Sigmoid colon (tissue), 7 donors: ENCODE data around the gene PLXNA4. TPM values are rescaled to one million over a fixed set of nuclear protein-coding genes. Genes with fewer than 3 reads are reported as not detected.

ENCODE experiments used
- DNase-seq: peaks from one replicate; pipeline ENCODE4 v3.0.0-alpha.2; 2019
- H3K27ac ChIP-seq, 4 donors: fragments of 200-600 bp; sonication (generic); one replicate each; pipeline ENCODE4 v1.5.1; 2016 to 2019; ENCODE audit warnings: mild to moderate bottlenecking in 1 of 4
- H3K27me3 ChIP-seq, 3 donors: fragments of 200-600 bp; sonication (generic); one replicate each; pipeline ENCODE4 v1.5.1; 2019; ENCODE audit warnings: mild to moderate bottlenecking in 1 of 3
- H3K36me3 ChIP-seq, 4 donors: fragments of 200-600 bp; sonication (generic); one replicate each; pipeline ENCODE4 v1.5.1; 2016 to 2019
- H3K4me1 ChIP-seq, 4 donors: fragments of 200-600 bp; sonication (generic); one replicate each; pipeline ENCODE4 v1.5.1; 2017 to 2019
- H3K4me3 ChIP-seq, 4 donors: fragments of 200-600 bp; sonication (generic); one replicate each; pipeline ENCODE4 v1.5.1; 2017 to 2019; ENCODE audit warnings: mild to moderate bottlenecking in 2 of 4, moderate library complexity in 1 of 4
- H3K9me3 ChIP-seq, 4 donors: fragments of 200-600 bp in 3 of 4; sonication (generic) in 3 of 4; one replicate each; pipeline versions ENCODE4 v1.5.1 to v1.6.1; 2013 to 2019
- CTCF ChIP-seq, 4 experiments: fragments of 450-650 bp in 3 of 4; fragments of 200-600 bp in 1 of 4; IDR thresholded peaks; one replicate each; pipeline ENCODE4 v1.5.1; 2016 to 2019; ENCODE audit warnings: antibody characterized with exemption in 4 of 4, mild to moderate bottlenecking in 3 of 4, moderate library complexity in 2 of 4
- EP300 ChIP-seq, 4 donors: sonication (generic); formaldehyde crosslinking; IDR thresholded peaks; one replicate each; pipeline ENCODE4 v1.6.1; 2017; ENCODE audit warnings: antibody characterized with exemption in 4 of 4
- POLR2A ChIP-seq, 2 donors: fragments of 450-650 bp; IDR thresholded peaks; one replicate each; pipeline ENCODE4 v1.6.1; 2016; ENCODE audit warnings: antibody characterized with exemption in 2 of 2, mild to moderate bottlenecking in 2 of 2, moderate library complexity in 2 of 2
- POLR2AphosphoS5 ChIP-seq, 4 donors: sonication (generic); formaldehyde crosslinking; IDR thresholded peaks; one replicate each; pipeline ENCODE4 v1.6.1; 2017; ENCODE audit warnings: antibody characterized with exemption in 4 of 4
- WGBS, 2 donors: extraction: QIAGEN DNeasy Blood & Tissue Kit; methylation state at CpG; one replicate each; pipeline ENCODE4 v1.1.7; 2013; 5-methylcytosine and 5-hydroxymethylcytosine counted together
- intact Hi-C: fragments of 100-400 bp; cut with DNase I; formaldehyde crosslinking; loops from one replicate; pipeline ENCODE4 v1.15.1; 2023
- polyA plus RNA-seq, 3 donors: library from polyadenylated mRNA; stranded (reverse); fragments of 200-250 nt; gene quantifications; one replicate each; pipeline ENCODE4 v1.2.3, GENCODE V29; 2013
- total RNA-seq, 4 donors: library from RNA; depleted of rRNA; stranded (reverse); fragments of >200 nt; gene quantifications; one replicate each; pipeline ENCODE4 v1.1.0, GENCODE V29; 2016
- donor health status: healthy with polysubstance abuse.
- donor health status: Bipolar disorder and iron deficiency.
- donor health status: healthy.

PLXNA4 gene
- total and polyA plus RNA-seq, 7 donors, result under 0.01 to 10.5 (median 3.7) TPM; not detected in 1

DNA sequence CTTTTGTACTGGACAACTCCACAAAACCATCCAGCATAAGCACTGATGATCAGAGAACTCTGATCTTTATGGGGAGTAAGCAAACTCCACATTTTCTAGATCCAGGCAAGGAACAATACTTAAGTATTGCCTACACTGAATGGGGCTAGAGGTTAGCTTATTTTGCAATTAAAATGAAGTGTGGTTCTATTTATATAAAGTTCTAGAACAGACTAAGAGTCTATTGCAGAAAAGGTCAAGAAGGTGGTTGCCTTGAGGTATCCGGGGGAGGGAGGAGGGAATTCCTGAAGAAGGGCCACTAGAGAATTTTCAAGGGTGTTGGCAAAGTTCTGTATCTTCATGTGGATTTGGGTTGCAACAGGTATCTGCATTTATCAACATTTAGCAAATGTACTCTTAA lies 477.9 kb downstream of the PLXNA4 start:
- 84 to 98% methylated on average over 1 of the region's 1 CpG for WGBS, 2 donors
- H3K4me1 ChIP-seq, result no peaks in the 10 kb centered on the region

GRCh38 chr7:132097550-132098134 lies 478.6 kb downstream of the PLXNA4 start:
- TF ChIP-seq CTCF (IDR thresholded peaks at IDR 0.05), result no peak
- no peak for TF ChIP-seq EP300 (IDR thresholded peaks at IDR 0.05)
- no peak for TF ChIP-seq POLR2AphosphoS5 (IDR thresholded peaks at IDR 0.05)
- TF ChIP-seq POLR2A (IDR thresholded peaks at IDR 0.05), result no peak
- no peaks in the 10 kb centered on the region for H3K27me3 ChIP-seq
- no peak for DNase-seq
- H3K9me3 ChIP-seq, result no peaks in the 10 kb centered on the region
- intact Hi-C loops, result no loop called here
- H3K4me1 ChIP-seq, result no peaks in the 10 kb centered on the region
- H3K27ac ChIP-seq, result no peak overlapping the region
- H3K36me3 ChIP-seq, result no peaks in the 10 kb centered on the region
- H3K4me3 ChIP-seq, result no peak overlapping the region
- WGBS, 2 donors, result 82 to 86% methylated on average over 9 of the region's 9 CpGs

More for the DNA sequence above, 477.9 kb downstream of the PLXNA4 start:
- H3K27me3 ChIP-seq, result no peaks in the 10 kb centered on the region
- TF ChIP-seq POLR2AphosphoS5 (IDR thresholded peaks at IDR 0.05) (no peak), CTCF (IDR thresholded peaks at IDR 0.05) (no peak), POLR2A (IDR thresholded peaks at IDR 0.05) (no peak), EP300 (IDR thresholded peaks at IDR 0.05) (no peak)
- DNase-seq, result no peak
- H3K36me3 ChIP-seq, result no peaks in the 10 kb centered on the region
- H3K9me3 ChIP-seq, result no peaks in the 10 kb centered on the region
- no peak overlapping the region for H3K27ac ChIP-seq
- H3K4me3 ChIP-seq, result no peak overlapping the region
- intact Hi-C loops, result no loop called here

DNA sequence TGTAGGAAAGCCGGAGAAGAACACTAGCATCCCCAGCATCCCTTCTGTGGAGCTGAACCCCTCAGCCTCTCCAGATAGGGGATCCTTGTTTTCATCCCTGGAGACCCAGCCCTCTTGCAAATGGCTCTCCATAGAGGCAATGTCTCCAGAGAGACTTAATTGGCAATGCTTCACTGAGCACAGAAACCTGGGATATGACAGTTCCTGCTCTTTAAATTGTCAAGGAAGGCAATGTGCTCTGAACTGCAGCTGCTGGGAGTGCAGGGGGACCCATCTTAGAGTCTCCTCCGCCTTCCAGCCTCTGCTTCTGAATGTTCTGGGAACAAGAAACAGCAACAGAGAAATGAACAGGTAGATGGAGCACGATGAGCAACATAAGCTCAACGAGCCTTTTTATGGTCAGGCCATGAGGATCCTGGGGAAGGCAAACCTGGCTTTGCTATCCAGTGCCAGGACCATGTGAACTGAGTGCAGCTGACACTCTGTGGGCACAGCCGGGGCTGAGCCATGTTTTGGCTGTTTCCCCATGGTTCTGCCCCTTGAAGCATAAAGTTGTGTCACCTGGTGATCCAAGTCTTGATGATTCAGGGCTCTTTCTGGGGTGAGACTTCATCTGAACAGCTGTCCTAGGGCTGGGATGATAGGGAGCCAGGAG lies 481.0 kb downstream of the PLXNA4 start:
- no peaks in the 10 kb centered on the region for H3K4me1 ChIP-seq
- TF ChIP-seq EP300 (IDR thresholded peaks at IDR 0.05) (no peak), CTCF (IDR thresholded peaks at IDR 0.05) (no peak), POLR2A (IDR thresholded peaks at IDR 0.05) (no peak)
- no peaks in the 10 kb centered on the region for H3K27me3 ChIP-seq
- no peaks in the 10 kb centered on the region for H3K36me3 ChIP-seq
- DNase-seq, result no peak
- H3K27ac ChIP-seq, result no peak overlapping the region
- no peak overlapping the region for H3K4me3 ChIP-seq
- H3K9me3 ChIP-seq, result no peaks in the 10 kb centered on the region
- 80 to 89% methylated on average over 5 of the region's 5 CpGs for WGBS, 2 donors
- intact Hi-C loops, result no loop called here

DNA sequence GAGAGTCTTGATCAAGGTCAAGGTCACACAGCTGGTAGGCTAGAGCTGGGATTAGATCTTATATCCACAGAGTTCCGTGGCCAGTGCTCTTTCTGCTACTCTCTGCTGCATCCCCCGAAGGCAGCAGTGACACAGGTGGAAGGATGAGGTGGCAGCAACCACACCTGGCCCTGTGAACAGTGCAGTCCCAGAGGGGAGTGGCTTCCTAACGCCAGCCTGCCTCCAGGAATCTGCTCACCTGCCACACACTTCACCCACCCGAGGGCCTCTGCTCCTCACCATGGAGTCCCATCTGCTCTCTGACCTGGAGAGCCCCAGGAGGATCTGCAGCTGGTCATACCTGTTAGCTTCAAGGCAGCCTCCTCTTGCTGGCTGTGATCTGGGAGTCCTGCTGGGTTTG lies 484.2 kb downstream of the PLXNA4 start:
- DNase-seq, result no peak
- intact Hi-C loops, result no loop called here
- Histone ChIP-seq H3K27ac (no peak overlapping the region), H3K4me3 (no peak overlapping the region), H3K36me3 (no peaks in the 10 kb centered on the region), H3K9me3 (no peaks in the 10 kb centered on the region), H3K27me3 (no peaks in the 10 kb centered on the region), H3K4me1 (no peaks in the 10 kb centered on the region)
- TF ChIP-seq POLR2A (IDR thresholded peaks at IDR 0.05), result no peak
- no peak for TF ChIP-seq CTCF (IDR thresholded peaks at IDR 0.05)
- TF ChIP-seq POLR2AphosphoS5 (IDR thresholded peaks at IDR 0.05), result no peak
- TF ChIP-seq EP300 (IDR thresholded peaks at IDR 0.05), result no peak
- WGBS, 2 donors, result 8 to 60% methylated on average over 4 of the region's 4 CpGs
